SW 1271 (cell line): ENCODE data around the gene MITF.

Source experiments
- DNase-seq, 2 experiments: peaks; one replicate each; lab custom pipeline; 2025; lab: John Stamatoyannopoulos, UW

The MITF gene

GRCh38 chr3:69963643-69964042, 224.4 kb downstream of the MITF start:
- DNase-seq, result no peak

- DNase-seq, result no peak
Measured at GRCh38 chr3:69967156-69967555, 227.9 kb downstream of the MITF start.

GRCh38 chr3:69970827-69971226, 231.6 kb downstream of the MITF start:
- DNase-seq, result no peak

- no peak for DNase-seq
Measured at GRCh38 chr3:69972672-69973071, 233.4 kb downstream of the MITF start.

- no peak for DNase-seq
Measured at GRCh38 chr3:69976021-69976420, 236.8 kb downstream of the MITF start.

- DNase-seq, result no peak
Measured at GRCh38 chr3:69983546-69984265, 244.4 kb downstream of the MITF start.

- DNase-seq, result no peak
Measured at GRCh38 chr3:69985266-69985665, 246.0 kb downstream of the MITF start.

GRCh38 chr3:69986419-69986818, 247.2 kb downstream of the MITF start:
- DNase-seq, result no peak

- no peak for DNase-seq
Measured at GRCh38 chr3:69987833-69988232, 248.6 kb downstream of the MITF start.

- DNase-seq, result no peak
Measured at GRCh38 chr3:69993757-69994156, 254.5 kb downstream of the MITF start.

GRCh38 chr3:69994919-69995318, 255.7 kb downstream of the MITF start:
- no peak for DNase-seq

GRCh38 chr3:69997631-69998307, 258.5 kb downstream of the MITF start:
- no peak for DNase-seq

- DNase-seq, result no peak
Measured at GRCh38 chr3:69998759-69999139, 259.5 kb downstream of the MITF start.

- DNase-seq, result peak; percentile 18 to 73
Measured at GRCh38 chr3:69999140-70000027, 260.1 kb downstream of the MITF start, which contains the start of gene SAMMSON. TSS of gene SAMMSON (plus strand) at chr3:69999733.

GRCh38 chr3:70000028-70000410, 260.8 kb downstream of the MITF start:
- DNase-seq, result no peak

- no peak for DNase-seq
Measured at GRCh38 chr3:70000563-70001081, 261.4 kb downstream of the MITF start.

- DNase-seq, result no peak
Measured at GRCh38 chr3:70003119-70003518, 263.9 kb downstream of the MITF start.

GRCh38 chr3:70006089-70006488, 266.8 kb downstream of the MITF start:
- no peak for DNase-seq

GRCh38 chr3:70010346-70010745, 271.1 kb downstream of the MITF start:
- DNase-seq, result no peak

GRCh38 chr3:70011582-70011981, 272.3 kb downstream of the MITF start:
- no peak for DNase-seq
